ENCODE data around the gene SSTR5. TPM values are rescaled to one million over a fixed set of nuclear protein-coding genes. Genes with fewer than 3 reads are reported as not detected.
A peak's percentile ranks its signal among the peaks of the same experiment; 100 is the strongest.

SSTR5 gene
- total and polyA plus RNA-seq, 12 donors, result 0.17 to 14.4 (median 2.5) TPM; not detected in 2

DNA sequence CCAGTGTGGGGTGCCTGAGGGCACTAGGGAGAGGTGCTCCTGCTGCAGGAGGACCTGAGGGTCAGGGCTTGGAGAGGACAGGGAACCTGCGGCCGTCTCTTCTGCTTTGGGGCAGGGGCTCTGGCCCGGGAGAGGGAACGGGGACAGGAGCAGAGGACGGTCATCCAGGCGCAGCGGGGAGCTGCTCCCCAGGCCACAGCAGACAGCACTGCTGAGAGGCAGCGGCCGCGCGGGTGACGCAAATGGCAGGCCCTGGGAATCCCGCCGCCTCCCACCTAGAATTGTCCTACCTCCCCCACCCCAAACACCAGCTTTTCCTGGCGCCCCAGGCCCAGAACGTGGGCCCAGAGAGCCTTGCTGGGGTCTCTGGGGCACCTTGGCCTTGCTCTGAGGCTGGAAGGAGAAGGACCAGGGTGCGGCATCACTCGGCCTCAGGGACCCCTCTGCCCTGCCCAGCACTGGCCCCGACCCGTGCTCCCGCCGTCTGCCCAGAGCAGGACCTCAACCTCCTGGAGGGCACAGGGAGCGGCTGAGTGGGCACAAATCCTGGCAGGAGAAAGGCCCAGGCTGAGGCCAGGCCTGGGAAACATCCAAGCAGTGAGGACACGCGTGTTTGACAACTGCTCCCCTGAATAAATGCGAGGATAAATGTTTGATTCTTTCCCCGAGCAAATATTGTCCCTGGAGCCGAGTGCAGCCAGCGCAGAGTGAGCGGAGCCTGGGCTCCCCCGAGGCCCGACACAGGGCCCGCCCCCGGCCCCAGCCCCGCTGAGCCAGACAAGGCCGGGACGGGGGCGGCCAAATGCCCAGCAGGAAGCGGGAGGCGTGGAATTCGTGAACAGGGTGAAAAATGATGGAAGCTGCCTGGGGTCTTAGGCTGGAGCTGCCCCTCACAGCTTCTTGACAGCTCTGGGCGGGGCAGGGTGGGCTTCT lies 8.5 kb downstream of the SSTR5 start:
- Histone ChIP-seq H3K9me3 (replicated peaks in 1 of 3) (peaks cover 0 to 8% (median 0%) of the 10 kb centered on the region in 3 donors), H3K4me1 (replicated peaks in 1 of 2) (peaks cover 0 to 17% of the 10 kb centered on the region in 2 donors), H3K27me3 (no peaks in the 10 kb centered on the region), H3K4me3 (no peak overlapping the region), H3K27ac (no peak overlapping the region), H3K36me3 (replicated peaks in 1 of 2) (no peaks in the 10 kb centered on the region)
- no peak for DNase-seq
- intact Hi-C loops (cut with DNase I), result no loop called here
- 59 to 72% (median 64%) methylated on average over 21 to 42 of the region's 42 CpGs for WGBS, 4 donors
- no peak for TF ChIP-seq POLR2A (IDR thresholded peaks at IDR 0.05)
- TF ChIP-seq, protein P1, sequence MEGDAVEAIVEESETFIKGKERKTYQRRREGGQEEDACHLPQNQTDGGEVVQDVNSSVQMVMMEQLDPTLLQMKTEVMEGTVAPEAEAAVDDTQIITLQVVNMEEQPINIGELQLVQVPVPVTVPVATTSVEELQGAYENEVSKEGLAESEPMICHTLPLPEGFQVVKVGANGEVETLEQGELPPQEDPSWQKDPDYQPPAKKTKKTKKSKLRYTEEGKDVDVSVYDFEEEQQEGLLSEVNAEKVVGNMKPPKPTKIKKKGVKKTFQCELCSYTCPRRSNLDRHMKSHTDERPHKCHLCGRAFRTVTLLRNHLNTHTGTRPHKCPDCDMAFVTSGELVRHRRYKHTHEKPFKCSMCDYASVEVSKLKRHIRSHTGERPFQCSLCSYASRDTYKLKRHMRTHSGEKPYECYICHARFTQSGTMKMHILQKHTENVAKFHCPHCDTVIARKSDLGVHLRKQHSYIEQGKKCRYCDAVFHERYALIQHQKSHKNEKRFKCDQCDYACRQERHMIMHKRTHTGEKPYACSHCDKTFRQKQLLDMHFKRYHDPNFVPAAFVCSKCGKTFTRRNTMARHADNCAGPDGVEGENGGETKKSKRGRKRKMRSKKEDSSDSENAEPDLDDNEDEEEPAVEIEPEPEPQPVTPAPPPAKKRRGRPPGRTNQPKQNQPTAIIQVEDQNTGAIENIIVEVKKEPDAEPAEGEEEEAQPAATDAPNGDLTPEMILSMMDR (IDR thresholded peaks at IDR 0.05), result no peak

- H3K27ac ChIP-seq, result no peak overlapping the region
- 65 to 88% (median 71%) methylated on average over 12 to 22 of the region's 22 CpGs for WGBS, 4 donors
- peaks cover 0 to 8% (median 0%) of the 10 kb centered on the region in 3 donors for H3K9me3 ChIP-seq (replicated peaks in 1 of 3)
- intact Hi-C loops (cut with DNase I), result no loop called here
- TF ChIP-seq, protein P1 (IDR thresholded peaks at IDR 0.05), result no peak
- TF ChIP-seq POLR2A (IDR thresholded peaks at IDR 0.05), result no peak
- H3K4me1 ChIP-seq (replicated peaks in 1 of 2), result peaks cover 0 to 13% of the 10 kb centered on the region in 2 donors
- no peak for DNase-seq
- H3K27me3 ChIP-seq, result no peaks in the 10 kb centered on the region
- H3K4me3 ChIP-seq, result no peak overlapping the region
- no peaks in the 10 kb centered on the region for H3K36me3 ChIP-seq (replicated peaks in 1 of 2)
These were observed 9.3 kb downstream of the SSTR5 start for GRCh38 chr16:1081734-1082265.

DNA sequence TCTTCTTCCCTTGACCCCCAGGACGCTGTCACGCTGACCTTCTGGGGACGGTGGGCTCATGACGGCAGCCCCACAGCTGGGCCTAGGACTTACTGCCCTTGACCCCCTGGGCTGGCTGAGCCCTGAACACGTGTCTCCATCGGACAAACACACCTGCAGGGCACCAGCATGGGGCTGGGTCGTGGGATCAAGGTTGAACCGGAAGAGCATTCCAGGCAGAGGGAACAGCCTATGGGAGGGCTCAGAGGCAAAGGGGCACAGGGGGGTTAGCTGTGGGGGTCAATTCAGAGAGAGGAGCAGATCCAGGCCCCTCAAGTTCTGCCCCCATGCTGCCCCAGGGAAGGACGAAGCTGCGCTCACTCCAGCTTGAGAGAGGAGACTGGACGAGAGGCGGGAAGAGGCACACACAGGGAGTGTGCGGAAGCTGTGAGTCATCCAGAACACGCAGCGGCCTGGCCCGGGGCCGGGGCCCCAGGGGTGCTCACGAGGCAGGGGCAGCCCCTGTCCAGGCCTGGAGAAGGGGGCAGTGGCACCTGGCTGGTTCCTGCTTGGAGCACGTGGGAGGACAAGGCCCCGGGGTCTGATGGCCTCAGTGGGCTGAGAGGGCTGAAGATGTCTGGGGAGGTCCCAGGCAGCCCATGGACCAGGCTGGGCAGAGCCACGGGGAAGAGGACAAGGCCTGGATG lies 9.9 kb downstream of the SSTR5 start:
- Histone ChIP-seq H3K27me3 (no peaks in the 10 kb centered on the region), H3K4me3 (no peak overlapping the region), H3K4me1 (replicated peaks in 1 of 2) (peaks cover 0 to 9% of the 10 kb centered on the region in 2 donors), H3K36me3 (replicated peaks in 1 of 2) (no peaks in the 10 kb centered on the region), H3K27ac (no peak overlapping the region), H3K9me3 (replicated peaks in 1 of 3) (peaks cover 0 to 8% (median 0%) of the 10 kb centered on the region in 3 donors)
- intact Hi-C loops (cut with DNase I), result no loop called here
- DNase-seq, result peak in 4 of 7 donors; percentile 34 to 70 (median 46)
- 48 to 62% (median 51%) methylated on average over 15 to 21 of the region's 21 CpGs for WGBS, 4 donors
- TF ChIP-seq, protein P1 (IDR thresholded peaks at IDR 0.05), result no peak
- no peak for TF ChIP-seq POLR2A (IDR thresholded peaks at IDR 0.05)
